HG02678 (cell line): ENCODE measurements around the gene TCF15.
A peak's percentile ranks its signal among the peaks of the same experiment; 100 is the strongest.

Source experiments
- ATAC-seq: cut with Tn5 transposase; IDR thresholded peaks from one replicate; pipeline ENCODE4 v1.9.1; 2021; ENCODE audit warnings: mild to moderate bottlenecking, moderate library complexity; ENCODE audit not compliant: unreplicated experiment

The TCF15 gene, protein sequence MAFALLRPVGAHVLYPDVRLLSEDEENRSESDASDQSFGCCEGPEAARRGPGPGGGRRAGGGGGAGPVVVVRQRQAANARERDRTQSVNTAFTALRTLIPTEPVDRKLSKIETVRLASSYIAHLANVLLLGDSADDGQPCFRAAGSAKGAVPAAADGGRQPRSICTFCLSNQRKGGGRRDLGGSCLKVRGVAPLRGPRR

DNA sequence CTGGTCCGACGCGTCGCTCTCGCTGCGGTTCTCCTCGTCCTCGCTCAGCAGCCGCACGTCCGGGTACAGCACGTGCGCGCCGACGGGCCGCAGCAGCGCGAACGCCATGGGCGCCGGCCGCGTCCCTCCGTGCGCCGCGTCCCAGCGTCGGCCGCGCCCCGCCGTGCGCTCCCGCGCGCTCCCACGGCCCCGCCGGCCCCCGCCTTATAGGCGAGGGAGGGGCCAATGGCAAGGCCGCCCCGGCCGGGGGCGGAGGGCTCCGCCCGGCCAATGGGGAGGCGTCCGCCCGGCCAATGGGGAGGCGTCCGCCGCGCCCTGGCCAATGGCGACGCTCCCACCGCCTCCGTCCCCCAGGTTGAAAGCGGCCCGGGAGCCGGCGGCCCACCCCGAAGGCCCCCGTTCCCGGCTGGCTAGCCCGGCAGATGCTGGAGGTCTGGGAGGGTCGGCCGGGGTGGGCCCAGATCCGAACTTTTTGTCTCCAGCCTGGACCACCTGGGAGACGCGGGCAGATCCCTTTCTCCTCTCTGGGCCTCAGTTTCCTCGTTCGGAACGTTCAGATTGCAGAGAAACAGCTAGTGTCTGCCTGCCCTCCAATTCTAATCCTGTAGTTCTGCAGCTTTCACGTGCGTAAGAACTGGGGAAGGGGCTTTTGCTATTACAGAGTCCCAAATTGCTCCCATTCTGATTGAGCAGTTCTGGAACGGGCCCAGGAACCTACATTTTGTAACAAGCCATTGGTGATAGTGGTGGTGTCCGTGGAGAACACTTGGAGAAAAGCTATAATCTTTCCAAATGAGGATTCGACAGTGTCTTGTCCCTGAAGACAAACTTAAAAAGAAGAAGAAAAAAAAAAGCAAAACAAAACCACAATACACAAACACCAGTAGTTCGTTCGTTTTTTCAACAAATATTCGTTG, at the start of gene TCF15:
Gene TCF15, minus strand, starts transcription at position 180 of the 917 bp plus-strand sequence. Its CDS starts 72 bp downstream, at position 108.
- ATAC-seq: no peak

DNA sequence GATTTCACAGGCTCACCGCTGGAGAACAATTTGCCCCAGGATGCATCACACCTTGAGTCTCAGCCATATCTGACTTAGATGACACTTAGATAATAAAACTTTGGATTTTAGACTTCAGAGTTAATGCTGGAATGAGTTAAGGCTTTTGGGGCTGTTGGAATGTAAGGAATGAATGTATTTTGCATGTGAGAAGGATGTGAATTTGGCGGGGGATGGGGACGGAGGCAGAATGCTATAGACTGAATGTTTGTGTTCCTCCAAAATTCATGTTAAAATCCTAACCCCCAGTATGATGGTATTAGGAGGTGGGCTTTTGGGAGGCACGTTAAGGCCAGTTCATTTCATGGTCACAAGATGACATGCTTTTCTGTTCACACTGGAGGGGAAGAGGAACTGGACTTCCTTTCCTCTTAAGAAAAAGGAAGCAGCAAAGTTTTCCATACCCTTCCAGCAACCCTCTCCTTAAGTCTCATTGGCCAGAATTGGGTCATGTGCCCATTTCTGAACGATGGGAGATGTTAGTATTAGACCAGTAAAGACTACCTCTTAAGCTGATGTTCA, 48.7 kb upstream of the TCF15 start:
- ATAC-seq: no peak

DNA sequence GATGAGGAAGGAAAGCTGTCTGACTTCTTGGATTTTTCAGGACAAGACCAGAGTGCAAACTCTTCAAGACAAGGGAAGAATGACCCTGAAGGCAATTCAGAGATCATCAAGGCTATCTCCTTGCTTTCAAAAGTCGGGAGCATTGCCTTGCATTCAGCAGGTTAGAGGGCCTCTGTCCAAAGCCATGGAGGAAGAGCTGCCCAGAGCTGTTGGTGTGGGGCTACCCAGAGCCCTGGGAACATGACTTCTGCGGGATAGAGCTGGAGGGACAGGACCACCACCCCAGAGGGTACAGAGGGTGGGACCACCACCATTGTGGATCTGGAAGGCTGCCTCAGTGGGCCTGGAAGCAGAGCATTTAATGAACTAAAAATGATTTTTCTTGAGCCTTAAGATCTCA, 48.1 kb upstream of the TCF15 start:
- no peak for ATAC-seq

DNA sequence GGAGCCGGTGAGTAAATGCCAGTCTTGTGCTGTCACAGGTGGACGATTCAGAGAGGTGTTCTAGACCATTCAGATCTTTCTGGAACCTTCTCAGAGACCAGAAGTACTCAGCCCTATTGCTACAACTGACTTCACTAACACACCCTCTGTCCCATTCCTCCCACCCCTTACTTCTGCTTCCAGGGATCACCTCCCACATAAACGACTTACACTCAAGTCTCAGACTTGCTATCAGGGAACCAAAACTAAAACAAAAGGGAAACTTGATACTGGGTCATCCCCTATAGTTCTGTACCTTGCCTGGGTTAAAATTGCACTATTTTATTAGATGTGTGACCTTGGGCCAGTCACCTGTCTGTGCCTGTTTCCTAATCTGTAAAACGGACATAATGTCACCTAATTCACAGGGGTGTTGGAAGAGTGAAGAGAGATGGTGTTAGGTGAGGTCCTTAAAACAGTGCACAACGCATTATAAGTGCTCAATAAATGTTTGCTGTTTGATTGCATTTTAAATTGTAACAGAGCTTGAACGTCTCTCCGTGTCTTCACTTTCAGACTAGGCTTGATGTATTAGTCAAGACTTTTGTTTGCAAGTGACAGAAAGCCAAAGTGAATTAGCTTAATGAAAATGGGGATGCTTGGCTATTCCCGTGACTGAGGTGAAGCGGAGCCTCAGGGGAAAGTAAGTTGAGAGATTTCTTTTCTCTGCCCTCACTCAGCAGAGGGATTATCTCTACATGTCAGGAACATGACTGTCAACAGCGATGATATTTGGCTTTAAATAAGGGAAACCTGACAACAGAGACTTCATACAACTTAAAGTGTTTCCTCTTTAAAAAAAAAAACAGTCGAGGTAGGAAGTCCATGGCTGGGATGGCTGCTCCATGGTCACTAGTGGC, 45.9 kb upstream of the TCF15 start:
- no peak for ATAC-seq

DNA sequence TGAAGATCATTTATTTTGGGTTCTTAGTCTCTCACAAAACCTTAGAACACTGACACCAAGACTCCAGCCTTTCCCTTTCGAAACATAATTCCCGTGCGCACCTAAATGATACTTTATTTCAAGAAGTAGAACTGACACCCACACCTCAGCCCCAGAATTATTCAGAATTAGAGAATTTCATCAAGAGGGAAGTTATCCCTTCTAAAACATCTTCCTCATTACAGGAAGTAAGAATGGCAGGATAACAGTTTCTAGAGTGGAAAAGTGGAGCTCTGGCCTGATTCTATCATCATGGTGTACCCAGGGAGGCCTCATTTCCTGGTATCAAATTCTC, 44.3 kb upstream of the TCF15 start:
- no peak for ATAC-seq

DNA sequence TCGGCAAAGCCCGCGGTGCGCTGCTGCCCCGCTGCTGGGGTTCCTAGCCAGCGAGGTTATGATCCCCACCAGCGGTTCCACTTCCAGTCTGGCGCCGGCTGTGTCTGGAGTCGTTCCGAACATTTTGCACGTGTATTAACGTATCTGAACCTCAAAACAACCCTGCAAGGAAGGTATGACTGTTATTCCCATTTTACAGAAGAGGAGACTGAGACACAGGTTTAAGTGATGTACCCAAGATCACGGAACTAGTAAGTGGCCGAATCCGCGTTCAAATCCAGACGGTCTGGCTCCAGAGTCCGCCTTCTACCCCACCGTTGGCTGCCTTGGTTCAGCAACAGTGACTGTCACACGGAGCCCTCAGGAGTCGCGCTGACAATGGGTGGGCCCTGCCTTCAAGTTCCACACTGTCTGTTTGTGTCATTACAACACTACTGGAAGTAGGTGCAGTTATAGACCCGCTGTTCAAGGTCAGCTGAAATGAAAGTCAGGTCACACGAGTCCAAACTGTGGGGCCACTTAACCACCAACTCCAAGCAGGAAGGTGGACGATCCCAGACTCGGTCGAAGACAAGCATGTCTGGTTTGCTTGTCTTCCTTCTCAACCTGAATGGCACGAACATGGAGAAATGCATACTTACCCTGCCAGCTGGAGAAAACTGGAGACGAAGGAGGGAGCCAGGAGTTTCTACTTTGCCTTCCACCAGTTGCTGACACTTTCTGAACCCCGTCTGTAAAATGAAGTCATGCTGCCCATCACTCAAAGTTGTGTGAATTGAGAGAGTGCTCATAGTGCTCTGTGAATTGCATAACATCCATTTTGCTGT, 43.7 kb upstream of the TCF15 start:
- no peak for ATAC-seq

DNA sequence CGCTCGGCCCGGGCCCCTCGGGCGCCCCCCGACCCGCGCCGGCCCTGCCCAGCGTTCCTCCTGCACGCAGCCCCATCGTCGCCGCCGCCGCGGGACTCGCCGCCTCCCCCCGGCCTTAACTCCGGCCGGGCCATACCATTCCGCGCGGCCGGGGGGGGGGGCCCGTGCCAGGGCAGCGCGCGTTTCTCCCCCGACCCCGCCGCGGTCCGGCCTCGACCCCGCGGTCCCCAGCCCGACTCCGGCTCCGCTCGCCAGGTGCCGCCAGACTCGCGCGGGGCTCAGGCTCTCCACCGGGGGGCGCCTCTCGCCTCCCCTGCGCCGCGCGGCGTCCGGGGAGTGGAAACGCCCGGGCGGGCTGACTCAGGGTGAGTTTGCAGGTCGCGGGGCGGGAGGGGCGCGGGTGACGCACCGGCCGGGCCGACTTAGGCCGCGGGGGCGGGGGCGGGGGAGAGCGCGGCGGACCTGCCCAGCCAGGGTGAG, 43.0 kb upstream of the TCF15 start, which contains the start of gene SRXN1:
Gene SRXN1, minus strand, starts transcription at position 91 of the 480 bp plus-strand sequence. Its CDS starts 15 bp downstream, at position 76.
- peak; percentile 88 for ATAC-seq

DNA sequence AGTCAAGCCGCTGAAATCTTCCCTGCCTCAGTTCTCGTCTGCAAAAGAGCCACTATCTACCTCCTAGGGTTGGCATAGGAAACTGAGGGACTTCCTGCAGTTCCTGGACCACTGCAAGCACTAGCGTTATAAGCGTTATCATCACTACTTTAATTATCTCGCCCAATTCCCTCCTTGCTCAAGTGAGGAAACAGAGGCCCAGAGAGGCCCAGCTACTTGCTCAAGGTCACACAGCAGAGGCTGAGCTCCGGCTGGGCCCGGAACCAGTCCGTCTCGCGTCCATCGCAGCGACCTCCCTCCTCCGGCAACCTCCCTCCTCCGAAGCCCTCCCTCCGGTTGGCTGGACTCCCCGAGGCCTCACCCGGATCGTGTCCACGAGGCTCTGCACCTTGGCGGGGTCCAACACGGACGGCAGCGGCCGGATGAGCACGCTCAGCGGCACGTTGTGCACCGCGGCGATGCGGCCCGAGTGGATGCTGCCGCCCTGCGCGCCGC, 42.6 kb upstream of the TCF15 start:
- ATAC-seq: no peak

DNA sequence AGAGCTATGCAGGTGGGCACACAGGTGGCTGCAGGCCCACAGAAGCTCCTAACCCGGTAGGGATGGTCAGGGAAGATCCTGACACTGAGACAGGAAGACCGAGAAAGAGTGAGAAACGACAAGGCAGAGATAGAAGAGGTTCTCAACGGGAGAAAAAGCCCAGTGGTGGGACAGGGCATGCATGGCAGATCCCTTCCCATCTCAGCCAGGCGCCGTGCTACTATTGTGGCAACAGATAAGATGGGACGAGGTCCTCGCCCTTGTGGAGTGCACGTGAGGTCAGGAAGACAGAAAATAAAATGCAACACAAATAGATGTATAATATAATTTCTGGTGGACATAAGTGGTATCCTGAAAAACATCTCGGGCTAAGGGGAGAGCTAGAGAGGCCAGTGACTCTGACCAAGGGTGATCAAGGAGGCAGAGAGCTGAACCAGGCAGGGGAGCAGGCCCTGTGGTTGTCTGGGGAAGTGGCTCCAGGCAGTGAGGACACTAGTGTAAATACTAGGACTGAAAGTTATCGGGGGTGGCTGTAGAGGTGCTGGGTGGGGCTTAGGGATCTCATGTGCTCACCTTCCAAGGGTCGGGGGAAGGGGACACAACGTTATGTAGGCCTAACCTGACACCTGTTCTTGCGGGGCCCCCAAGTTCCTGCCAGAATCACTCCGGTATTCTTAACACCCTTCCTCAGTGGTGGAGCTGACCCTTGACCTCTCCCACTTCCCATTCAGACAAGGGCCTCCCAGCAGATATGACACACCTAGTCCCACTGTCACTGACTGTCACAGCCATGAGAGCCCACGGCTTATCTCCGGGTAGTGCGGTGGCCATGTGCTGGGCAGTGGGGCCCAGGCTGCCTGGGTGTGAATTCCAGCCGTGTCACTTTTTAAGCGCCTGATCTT, 41.9 kb upstream of the TCF15 start:
- no peak for ATAC-seq

DNA sequence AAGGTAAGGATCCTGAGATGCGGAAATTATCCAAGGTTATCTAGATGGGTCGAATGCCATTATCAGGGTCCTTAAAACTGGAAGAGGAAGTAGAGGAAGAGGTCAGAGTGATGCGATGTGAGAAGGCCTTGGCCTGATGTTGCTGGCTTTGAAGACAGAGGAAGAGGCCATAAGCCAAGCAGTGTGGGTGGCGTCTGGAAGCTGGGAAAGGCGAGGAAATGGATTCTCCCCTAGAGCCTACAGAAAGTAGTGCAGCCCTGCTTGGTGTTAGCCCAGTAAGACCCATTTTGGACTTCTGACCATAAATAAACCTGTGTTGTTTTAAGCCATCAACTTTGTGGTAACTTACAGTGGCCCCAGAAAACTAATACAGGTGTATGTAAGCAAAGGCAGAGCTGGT, 40.8 kb upstream of the TCF15 start:
- ATAC-seq: no peak

DNA sequence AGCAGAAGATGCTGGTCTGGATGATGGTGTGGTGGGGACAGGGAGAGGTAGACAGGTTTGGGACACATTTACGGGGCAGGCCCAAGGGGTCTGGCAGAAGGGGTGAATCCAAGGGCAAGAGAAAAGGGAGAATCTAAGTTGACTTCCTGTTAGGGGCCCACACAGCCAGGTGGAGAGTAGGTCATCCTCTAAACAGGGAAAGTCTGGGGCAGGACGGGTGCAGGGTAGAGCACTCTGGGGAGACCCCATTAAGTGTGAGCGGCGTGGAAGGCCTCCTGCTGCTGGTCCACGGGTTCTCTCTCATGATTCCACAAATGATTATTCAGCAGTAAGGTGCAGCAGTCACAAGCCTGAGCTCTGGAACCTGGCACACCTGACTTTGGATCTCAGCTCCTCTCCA, 40.2 kb upstream of the TCF15 start:
- ATAC-seq: no peak

DNA sequence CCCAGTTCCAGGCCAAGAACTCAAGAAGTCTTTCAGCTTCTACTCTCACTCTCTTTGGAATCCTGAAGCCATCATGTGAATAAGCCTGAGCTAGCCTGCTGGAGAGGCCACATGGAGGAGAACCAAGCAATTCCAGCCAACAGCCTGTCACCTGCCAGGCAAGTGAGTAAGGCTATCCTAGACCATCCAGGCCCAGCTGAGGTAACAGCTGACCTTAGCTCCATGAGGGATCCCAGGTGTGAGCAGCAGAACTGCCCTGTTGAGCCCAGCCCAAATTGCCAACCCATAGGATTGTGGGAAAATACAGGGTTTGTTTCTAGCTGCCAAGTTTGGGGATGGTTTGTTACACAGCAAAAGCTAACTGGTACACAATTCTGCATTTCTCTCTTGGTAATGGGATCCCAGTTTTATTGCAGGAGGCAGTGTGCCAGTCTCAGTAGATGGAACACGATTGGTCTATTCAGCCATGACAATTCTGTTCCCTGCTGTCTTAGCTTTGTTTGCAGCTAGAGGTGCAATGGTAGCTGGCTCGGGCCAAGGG, 37.4 kb upstream of the TCF15 start:
- ATAC-seq: no peak

DNA sequence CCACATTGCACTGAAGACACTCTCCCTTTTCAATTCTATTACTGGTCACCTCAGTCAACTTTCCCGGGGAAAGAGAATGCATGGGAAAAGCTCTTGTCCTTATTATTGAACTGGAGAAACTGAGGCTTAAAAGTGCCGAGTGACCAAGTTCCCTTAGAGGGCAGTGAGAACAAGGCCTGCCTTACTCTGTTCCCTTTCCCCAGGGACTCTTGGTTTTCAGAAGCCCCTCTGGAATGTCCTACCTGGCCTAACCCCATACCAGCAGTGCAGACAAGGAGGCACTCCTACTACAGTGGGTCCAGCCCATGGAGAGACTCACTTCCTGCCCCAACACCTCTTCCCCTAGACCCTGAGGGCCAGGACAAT, 36.7 kb upstream of the TCF15 start:
- no peak for ATAC-seq

DNA sequence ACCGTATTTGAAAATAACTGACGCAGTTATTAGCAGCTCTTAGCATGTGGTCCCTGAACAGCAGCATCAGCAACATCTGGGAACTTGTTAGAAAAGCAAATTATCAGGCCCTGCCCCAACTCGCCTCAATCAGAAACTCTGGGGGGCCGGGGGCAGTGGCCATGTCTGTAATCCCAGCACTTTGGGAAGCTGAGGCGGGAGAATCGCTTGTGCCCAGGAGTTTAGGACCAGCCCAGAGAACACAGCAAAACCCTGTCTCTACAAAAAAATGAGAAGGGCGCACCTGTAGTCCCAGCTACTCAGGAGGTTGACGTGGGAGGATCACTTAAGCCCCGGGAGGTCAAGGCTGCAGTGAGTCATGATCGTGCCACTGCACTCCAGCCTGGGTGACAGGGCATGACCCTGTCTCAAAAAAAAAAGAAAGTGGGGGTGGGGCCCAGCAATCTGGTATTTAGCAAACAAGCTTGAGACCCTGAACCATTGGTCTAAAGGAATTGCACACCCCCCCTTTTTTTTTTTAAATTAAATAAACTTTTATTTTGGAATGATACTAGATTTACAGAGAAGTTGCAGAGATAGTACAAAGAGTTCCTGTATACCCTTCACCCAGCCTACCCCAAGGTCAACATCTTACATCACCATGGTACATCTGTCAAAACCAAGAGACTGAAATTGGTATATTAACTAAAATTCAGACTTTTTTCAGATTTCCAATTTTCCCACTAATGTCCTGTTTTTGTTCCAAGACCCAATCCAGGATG, 36.2 kb upstream of the TCF15 start:
- ATAC-seq: no peak

DNA sequence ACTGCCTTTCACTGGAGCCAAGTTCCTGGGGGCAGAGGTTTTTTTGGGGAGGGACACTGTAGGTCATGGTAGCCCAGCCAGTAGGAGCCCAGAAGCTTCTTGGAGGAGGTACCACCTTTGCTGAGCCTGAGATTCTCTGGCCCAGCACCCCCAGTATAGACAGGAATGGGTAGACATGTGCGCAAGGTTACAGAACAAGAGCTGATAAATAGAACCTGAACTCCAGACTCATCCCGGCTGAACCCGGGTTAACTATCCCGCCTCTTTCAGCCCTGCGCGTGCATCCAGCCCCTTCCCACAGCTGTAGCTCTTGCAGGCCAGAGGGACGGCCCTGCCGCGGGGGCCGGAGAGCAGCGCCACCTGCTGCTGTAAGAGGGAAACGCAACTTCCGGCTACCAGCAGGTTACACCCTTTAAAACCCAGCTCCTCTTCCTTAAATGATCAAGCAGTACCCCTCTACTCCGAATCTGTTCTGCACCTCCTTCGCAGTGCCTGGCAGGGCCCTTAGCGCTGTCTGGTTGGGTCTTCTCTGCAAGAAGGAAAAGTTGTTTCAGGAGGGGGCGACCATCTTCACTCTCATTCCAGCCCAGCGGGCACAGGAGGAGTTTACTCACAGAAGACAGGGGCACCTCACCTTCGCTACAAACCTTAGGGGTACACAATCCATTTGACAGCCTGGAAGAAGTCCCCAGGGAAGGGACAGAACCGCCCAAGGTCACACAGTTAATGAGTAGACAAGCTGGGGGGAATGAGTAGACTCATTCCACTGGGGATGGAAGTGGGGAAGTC, 35.4 kb upstream of the TCF15 start:
- no peak for ATAC-seq

DNA sequence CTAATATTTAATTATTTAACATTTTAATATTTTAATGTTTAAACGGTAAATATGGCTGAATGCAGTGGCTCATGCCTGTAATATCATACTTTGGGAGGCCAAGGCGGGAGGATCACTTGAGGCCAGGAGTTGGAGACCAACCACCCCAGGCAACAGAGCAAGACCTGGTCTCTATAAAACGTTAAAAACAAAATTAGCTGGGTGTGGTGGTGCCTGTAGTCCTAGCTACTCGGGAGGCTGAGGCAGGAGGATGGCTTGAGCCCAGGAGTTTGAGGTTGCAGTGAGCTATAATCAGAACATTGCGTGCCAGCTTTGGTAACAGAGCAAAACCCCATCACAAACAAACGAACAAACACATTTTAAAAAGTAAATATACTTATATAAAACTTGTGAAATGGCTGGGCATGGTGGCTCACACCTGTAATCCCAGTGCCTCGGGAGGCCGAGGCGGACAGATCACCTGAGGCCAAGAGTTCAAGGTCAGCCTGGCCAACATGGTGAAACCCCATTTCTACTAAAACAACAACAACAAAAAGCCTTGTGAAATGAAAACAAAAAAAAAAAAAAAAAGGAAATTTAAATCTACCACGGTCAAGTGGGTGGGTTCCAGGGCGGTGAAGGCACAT, 34.7 kb upstream of the TCF15 start:
- no peak for ATAC-seq
